Activated B cell treated with CpG ODN at 0.5 μM for 24 hours (primary cell): ENCODE results near the gene IYD. TPM values are rescaled to one million over a fixed set of nuclear protein-coding genes. Genes with fewer than 3 reads are reported as not detected.
"Not testable (repeated sequence)": the region's sequence is repeated elsewhere in the genome, so short reads cannot be mapped to it uniquely, and the experiment has no call there.

Experiments
- ATAC-seq: fragments of 200-7000 bp; cut with Tn5 transposase; one replicate; pipeline ENCODE4 v1.10.0; 2021; ENCODE audit warnings: low read depth, mild to moderate bottlenecking, moderate library complexity
- CTCF ChIA-PET: fragments of 350-600 bp; sonication (Branson Sonifier 250); formaldehyde crosslinking; loops from one replicate; lab custom pipeline; 2021; ENCODE audit warnings: antibody characterized with exemption; lab: Charles Lee
- POLR2A ChIA-PET: fragments of 350-600 bp; sonication (Branson Sonifier 250); formaldehyde crosslinking; loops from one replicate; lab custom pipeline; 2021; ENCODE audit warnings: antibody characterized with exemption; lab: Charles Lee
- DNase-seq: peaks from one replicate; pipeline ENCODE4 v3.0.0; 2022
- H3K27ac Mint-ChIP-seq: one replicate; pipeline ENCODE4 v1.8.0; 2020; ENCODE audit warnings: mixed read lengths
- H3K27me3 Mint-ChIP-seq: one replicate; pipeline ENCODE4 v1.8.0; 2021; ENCODE audit warnings: mixed read lengths
- H3K36me3 Mint-ChIP-seq: one replicate; pipeline ENCODE4 v1.8.0; 2021; ENCODE audit warnings: low read depth, mixed read lengths
- H3K4me1 Mint-ChIP-seq: one replicate; pipeline ENCODE4 v1.8.0; 2021; ENCODE audit warnings: mixed read lengths
- H3K4me3 Mint-ChIP-seq: one replicate; pipeline ENCODE4 v1.8.0; 2020; ENCODE audit warnings: mild to moderate bottlenecking, mixed read lengths
- H3K9me3 Mint-ChIP-seq: one replicate; pipeline ENCODE4 v1.8.0; 2020; ENCODE audit warnings: mixed read lengths
- intact Hi-C: fragments of 100-400 bp; cut with micrococcal nuclease; formaldehyde crosslinking; loops from one replicate; pipeline ENCODE4 v1.15.1; 2024
- total RNA-seq: library from RNA; stranded (reverse); gene quantifications from 2 replicates; pipeline ENCODE4 v1.2.3, GENCODE V29; 2022
- TF ChIP-seq, protein P1 (sequence below): fragments of 200-600 bp; IDR thresholded peaks from one replicate; pipeline ENCODE4 v1.8.0; 2022; ENCODE audit warnings: antibody characterized with exemption, mild to moderate bottlenecking

IYD gene
- total RNA-seq, 1 donor from 2014 or later = not detected

DNA sequence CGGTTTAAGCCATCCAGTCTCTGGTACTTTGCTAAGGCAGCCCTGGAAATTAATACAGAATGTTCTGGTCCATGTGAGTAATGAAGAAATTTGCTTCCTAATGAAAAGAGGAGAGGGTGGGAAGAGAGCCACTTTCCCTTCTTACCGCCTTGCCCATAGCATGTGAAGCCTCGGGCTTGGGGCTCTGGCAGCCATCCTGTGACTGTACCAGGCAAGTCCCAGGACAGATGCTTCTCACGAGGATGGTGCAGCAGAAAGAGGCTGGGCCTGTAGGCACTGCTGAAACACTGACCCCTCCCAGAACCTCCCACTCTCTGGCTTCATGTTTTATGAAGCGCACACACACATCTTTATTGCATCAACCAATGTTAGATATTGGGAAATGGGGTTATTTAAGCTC is 74.8 kb downstream of the IYD start:
- Mint-ChIP-seq H3K27me3 (peaks cover 7% of the 10 kb centered on the region), H3K4me1 (no peaks in the 10 kb centered on the region), H3K4me3 (no peak overlapping the region), H3K9me3 (no peaks in the 10 kb centered on the region), H3K36me3 (no peaks in the 10 kb centered on the region), H3K27ac (no peak overlapping the region)
- TF ChIP-seq, protein P1, sequence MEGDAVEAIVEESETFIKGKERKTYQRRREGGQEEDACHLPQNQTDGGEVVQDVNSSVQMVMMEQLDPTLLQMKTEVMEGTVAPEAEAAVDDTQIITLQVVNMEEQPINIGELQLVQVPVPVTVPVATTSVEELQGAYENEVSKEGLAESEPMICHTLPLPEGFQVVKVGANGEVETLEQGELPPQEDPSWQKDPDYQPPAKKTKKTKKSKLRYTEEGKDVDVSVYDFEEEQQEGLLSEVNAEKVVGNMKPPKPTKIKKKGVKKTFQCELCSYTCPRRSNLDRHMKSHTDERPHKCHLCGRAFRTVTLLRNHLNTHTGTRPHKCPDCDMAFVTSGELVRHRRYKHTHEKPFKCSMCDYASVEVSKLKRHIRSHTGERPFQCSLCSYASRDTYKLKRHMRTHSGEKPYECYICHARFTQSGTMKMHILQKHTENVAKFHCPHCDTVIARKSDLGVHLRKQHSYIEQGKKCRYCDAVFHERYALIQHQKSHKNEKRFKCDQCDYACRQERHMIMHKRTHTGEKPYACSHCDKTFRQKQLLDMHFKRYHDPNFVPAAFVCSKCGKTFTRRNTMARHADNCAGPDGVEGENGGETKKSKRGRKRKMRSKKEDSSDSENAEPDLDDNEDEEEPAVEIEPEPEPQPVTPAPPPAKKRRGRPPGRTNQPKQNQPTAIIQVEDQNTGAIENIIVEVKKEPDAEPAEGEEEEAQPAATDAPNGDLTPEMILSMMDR = no peak
- intact Hi-C loops = no loop called here
- ChIA-PET CTCF (no interaction called here), POLR2A (no interaction called here)
- no peak for DNase-seq
- no peak for ATAC-seq

DNA sequence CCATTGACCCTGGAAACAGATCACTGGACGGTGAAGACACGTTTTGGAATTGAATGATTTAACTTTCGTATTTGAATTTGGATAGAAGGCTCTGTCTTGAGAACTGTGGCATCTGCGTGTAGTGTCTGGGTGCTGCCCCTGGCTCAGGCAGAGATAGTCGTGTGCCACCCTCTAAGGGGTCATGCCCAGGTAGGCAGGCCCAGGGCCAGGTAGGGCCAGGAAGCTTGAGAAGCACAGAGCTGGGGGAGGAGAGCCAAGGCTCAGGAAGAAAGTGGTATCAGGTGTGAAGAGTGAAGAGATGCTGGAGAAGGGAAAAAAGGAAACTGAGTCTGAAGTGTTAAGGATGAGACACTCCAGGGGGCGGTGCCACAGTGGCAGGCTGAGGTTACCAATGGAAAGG is 75.5 kb downstream of the IYD start:
- CTCF ChIA-PET = no interaction called here
- Mint-ChIP-seq H3K4me1 (no peaks in the 10 kb centered on the region), H3K27me3 (peaks cover 7% of the 10 kb centered on the region), H3K4me3 (no peak overlapping the region), H3K36me3 (no peaks in the 10 kb centered on the region), H3K27ac (no peak overlapping the region), H3K9me3 (no peaks in the 10 kb centered on the region)
- POLR2A ChIA-PET = no interaction called here
- no peak for DNase-seq
- TF ChIP-seq, protein P1 = no peak
- intact Hi-C loops = no loop called here
- no peak for ATAC-seq

DNA sequence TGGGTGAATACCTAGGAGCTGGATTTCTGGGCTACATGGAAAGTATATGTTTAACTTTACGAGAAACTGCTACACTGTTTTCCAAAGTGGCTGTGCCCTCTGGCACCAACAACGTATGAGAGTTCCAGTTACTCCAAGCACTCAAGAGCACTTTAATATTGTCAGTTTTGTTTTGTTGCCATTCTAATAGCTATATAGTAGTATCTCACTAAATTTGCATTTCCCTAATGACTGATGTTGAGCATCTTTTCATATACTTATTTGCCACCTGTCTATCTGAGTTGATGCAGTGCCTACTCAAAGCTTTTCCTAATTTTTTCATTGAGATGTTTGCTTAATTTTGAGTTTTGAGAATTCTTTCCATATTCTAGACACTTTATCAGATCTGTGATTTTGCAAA is 76.7 kb downstream of the IYD start:
- TF ChIP-seq, protein P1 = no peak
- DNase-seq (no peak), ATAC-seq (no peak)
- POLR2A ChIA-PET = interaction anchor here (0.5 kb wide), 1 partner anchor 599 kb away, joined by 10 read pairs; no protein-coding TSS in a partner anchor
- no peaks in the 10 kb centered on the region for H3K9me3 Mint-ChIP-seq
- no peaks in the 10 kb centered on the region for H3K36me3 Mint-ChIP-seq
- CTCF ChIA-PET = no interaction called here
- peaks cover 7% of the 10 kb centered on the region for H3K27me3 Mint-ChIP-seq
- no peak overlapping the region for H3K27ac Mint-ChIP-seq
- no peak overlapping the region for H3K4me3 Mint-ChIP-seq
- intact Hi-C loops = no loop called here
- no peaks in the 10 kb centered on the region for H3K4me1 Mint-ChIP-seq

DNA sequence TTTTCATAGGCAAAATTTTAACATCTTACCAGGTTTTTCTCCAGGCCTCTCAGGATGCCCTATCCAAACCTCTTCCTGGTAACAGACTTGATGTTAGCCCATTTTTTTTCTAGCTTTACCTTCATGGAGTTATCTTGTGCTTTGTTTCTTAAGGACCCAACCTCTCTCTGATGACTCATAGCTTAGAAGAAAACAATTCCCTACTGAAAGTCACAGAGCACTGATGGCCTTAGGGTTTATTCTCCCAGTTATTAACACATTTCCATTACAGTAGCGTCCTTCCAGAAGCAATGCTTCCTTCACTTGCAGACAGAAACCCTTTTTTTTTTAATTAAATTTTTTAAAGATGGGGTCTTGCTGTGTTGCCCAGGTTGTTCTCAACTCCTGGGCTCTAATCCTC is 79.4 kb downstream of the IYD start:
- Mint-ChIP-seq H3K27ac (no peak overlapping the region), H3K4me3 (no peak overlapping the region), H3K27me3 (peaks cover 5% of the 10 kb centered on the region), H3K36me3 (no peaks in the 10 kb centered on the region), H3K9me3 (no peaks in the 10 kb centered on the region), H3K4me1 (no peaks in the 10 kb centered on the region)
- CTCF ChIA-PET = no interaction called here
- intact Hi-C loops = no loop called here
- TF ChIP-seq, protein P1 = no peak
- ATAC-seq = no peak
- POLR2A ChIA-PET = no interaction called here
- no peak for DNase-seq

DNA sequence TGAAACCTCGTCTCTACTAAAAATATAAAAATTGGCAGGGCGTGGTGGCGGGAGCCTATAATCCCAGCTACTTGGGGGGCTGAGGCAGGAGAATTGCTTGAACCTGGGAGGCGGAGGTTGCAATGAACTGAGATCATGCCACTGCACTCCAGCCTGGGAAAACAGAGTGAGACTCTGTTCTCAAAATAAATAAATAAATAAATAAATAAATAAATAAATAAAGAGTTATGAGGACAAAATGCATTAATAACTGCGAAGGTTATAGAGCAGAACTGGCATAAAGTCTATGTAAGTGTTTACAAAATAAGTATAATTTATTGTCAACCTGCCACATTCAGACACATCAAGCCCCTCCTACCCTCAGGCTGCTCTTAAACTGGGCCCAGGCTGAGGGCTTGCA is 80.2 kb downstream of the IYD start:
- intact Hi-C loops, ATAC-seq, H3K9me3 Mint-ChIP-seq, CTCF ChIA-PET, POLR2A ChIA-PET, H3K27me3 Mint-ChIP-seq, H3K27ac Mint-ChIP-seq, H3K4me3 Mint-ChIP-seq, H3K4me1 Mint-ChIP-seq, DNase-seq, H3K36me3 Mint-ChIP-seq: not testable (repeated sequence)

DNA sequence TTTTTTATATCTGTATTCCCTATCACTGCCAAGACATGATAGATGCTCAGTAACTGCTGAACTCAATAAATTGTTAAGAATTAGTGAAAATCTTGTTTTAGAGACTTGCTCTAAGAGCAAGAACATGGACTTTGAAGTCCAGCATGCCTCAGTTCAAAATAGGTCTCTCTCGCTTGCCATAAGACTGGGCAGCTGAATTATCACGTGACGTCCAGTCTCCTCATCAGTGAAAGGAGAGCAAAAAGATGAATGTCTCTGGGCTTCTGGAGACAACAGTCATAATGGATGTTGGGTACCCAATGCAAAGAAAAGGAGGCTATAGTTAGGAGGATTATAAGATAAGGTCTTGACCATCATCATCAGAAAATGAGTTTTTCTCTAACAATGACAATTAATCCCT is 82.1 kb downstream of the IYD start:
- ChIA-PET POLR2A (no interaction called here), CTCF (no interaction called here)
- H3K4me1 Mint-ChIP-seq = no peaks in the 10 kb centered on the region
- TF ChIP-seq, protein P1 = no peak
- H3K4me3 Mint-ChIP-seq = no peak overlapping the region
- H3K27ac Mint-ChIP-seq = no peak overlapping the region
- H3K36me3 Mint-ChIP-seq = no peaks in the 10 kb centered on the region
- intact Hi-C loops = no loop called here
- no peak for DNase-seq
- H3K27me3 Mint-ChIP-seq = peaks cover 2% of the 10 kb centered on the region
- no peak for ATAC-seq
- no peaks in the 10 kb centered on the region for H3K9me3 Mint-ChIP-seq
